HG03025 (cell line): ENCODE data around the gene PATJ.

Experiments used
- ATAC-seq: cut with Tn5 transposase; IDR thresholded peaks from one replicate; pipeline ENCODE4 v1.9.1; 2021; ENCODE audit warnings: mild to moderate bottlenecking, moderate library complexity; ENCODE audit not compliant: unreplicated experiment, low FRiP score

Gene PATJ

GRCh38 chr1:61978796-61979195 is 236.5 kb downstream of the PATJ start:
- no peak for ATAC-seq

- ATAC-seq: no peak
These were observed 237.4 kb downstream of the PATJ start for GRCh38 chr1:61979729-61980128.

GRCh38 chr1:61980561-61980960 is 238.3 kb downstream of the PATJ start:
- ATAC-seq: no peak

GRCh38 chr1:61981870-61982660 is 239.8 kb downstream of the PATJ start:
- no peak for ATAC-seq

GRCh38 chr1:61983236-61983635 is 241.0 kb downstream of the PATJ start:
- no peak for ATAC-seq

- no peak for ATAC-seq
These were observed 250.0 kb downstream of the PATJ start for GRCh38 chr1:61992257-61992656.

- no peak for ATAC-seq
These were observed 251.2 kb downstream of the PATJ start for GRCh38 chr1:61993331-61993961.

GRCh38 chr1:61995641-61996040 is 253.4 kb downstream of the PATJ start:
- no peak for ATAC-seq

GRCh38 chr1:61997123-61997522 is 254.8 kb downstream of the PATJ start:
- no peak for ATAC-seq

- no peak for ATAC-seq
These were observed 261.5 kb downstream of the PATJ start for GRCh38 chr1:62003777-62004176.

GRCh38 chr1:62006690-62007089 is 264.4 kb downstream of the PATJ start:
- no peak for ATAC-seq

- no peak for ATAC-seq
These were observed 268.7 kb downstream of the PATJ start for GRCh38 chr1:62011006-62011405.

- no peak for ATAC-seq
These were observed 269.8 kb downstream of the PATJ start for GRCh38 chr1:62012095-62012494.

- no peak for ATAC-seq
These were observed 270.6 kb downstream of the PATJ start for GRCh38 chr1:62012836-62013235.

GRCh38 chr1:62013264-62013663 is 271.0 kb downstream of the PATJ start:
- no peak for ATAC-seq

GRCh38 chr1:62022382-62022983 is 280.2 kb downstream of the PATJ start:
- no peak for ATAC-seq

- no peak for ATAC-seq
These were observed 282.4 kb downstream of the PATJ start for GRCh38 chr1:62024690-62025089.

- ATAC-seq: no peak
These were observed 282.9 kb downstream of the PATJ start for GRCh38 chr1:62025154-62025553.

GRCh38 chr1:62025892-62026291 is 283.6 kb downstream of the PATJ start:
- no peak for ATAC-seq

GRCh38 chr1:62029704-62030103 is 287.4 kb downstream of the PATJ start:
- no peak for ATAC-seq

GRCh38 chr1:62034790-62035189 is 292.5 kb downstream of the PATJ start:
- ATAC-seq: no peak

GRCh38 chr1:62037274-62037673 is 295.0 kb downstream of the PATJ start:
- no peak for ATAC-seq
